NCI-H2227 treated with DMSO at 0.1 percent for 48 hours (cell line): ENCODE results near the gene CDH11.

ENCODE experiments used
- DNase-seq: peaks from one replicate; lab custom pipeline; 2025; lab: John Stamatoyannopoulos, UW

CDH11 gene

DNA sequence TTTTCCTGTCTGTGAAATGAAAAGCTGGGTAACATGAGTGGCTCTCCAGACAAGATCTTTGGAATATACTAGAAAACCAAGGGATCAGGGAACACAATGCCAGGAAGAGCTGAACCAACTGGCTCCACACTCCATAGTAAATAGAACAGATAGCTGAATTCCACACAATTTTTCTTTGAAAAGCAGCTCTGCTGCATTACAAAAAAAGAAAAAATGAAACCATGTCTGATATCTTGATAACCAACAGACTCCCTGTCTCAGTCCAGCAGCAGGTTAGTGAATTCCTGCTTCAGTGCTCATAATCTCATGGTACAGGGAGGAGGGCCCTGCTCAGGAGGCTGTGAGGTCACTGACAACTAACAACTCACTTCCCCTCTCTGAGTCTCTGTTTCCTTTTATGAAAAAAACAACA lies 97.1 kb downstream of the CDH11 start:
- DNase-seq = no peak

DNA sequence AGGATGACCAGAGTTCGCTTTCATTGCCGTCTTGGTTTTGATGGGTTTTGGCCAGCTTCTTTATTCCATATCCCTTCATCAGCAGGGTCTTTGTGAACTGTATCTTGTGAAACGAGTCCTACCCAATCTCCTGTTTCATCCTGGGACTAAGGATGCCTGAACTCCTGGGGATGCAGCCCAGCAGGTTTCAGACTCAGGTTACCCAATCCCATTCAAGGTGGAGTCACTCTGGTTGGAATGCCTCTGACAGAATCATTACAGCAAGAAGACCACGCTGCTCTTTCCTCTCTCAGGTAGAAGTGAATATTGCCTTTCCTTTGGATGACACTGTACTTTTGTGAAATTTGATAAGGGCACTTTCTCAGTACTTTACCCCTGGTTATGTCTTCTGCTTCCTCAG lies 98.1 kb downstream of the CDH11 start:
- DNase-seq = no peak

DNA sequence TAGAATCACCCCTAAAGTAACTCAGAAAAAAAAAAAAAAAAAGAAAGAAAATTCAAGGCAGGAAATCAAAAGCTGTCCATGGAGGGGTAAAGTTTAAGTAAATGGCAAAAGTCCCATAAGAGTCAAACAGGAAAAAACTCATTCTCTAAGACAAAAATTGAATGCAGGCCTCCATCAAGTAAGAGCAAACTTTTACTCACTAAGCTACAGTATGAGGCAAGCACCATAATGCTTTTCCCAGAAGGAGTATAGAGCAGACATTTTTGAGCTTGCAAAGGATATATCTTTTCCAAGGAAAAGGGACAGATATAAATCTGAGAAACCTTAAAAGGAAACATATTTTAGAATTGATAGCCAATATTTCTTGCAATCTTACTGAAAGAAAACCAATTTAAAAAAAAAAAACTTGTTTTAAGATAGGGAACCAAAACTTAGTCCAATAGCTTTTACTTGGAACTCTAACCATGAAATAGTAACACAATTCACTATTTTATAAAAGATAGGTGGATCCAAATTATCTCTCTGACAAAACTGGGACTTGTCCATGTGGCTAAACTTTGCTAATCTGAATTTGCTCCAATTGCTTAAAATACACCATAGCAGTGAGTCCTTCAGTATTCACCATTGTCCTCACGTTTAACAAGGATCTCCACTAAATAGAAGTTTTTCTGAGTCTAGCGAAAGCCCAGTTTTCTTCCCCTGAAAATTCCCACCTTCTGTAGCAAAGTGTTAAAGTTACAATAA lies 99.8 kb downstream of the CDH11 start:
- DNase-seq = no peak

DNA sequence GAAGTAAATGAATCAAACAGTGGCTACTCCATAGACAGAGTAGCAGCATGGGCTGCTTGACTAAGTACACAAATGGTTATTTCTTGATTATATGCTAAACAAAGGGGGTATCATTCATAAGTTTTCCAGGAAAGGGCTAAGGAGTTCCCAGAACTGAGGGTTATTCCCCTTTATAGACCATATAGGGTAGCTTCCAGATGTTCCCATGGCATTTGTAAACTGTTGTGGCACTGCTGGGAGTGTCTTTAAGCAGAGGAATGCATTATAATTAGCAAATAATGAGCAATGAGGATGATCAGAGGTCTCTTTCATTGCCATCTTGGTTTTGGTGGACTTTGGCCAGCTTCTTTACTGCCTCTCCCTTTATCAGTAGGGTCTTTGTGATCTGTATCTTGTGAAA lies 105.1 kb downstream of the CDH11 start:
- DNase-seq = no peak

DNA sequence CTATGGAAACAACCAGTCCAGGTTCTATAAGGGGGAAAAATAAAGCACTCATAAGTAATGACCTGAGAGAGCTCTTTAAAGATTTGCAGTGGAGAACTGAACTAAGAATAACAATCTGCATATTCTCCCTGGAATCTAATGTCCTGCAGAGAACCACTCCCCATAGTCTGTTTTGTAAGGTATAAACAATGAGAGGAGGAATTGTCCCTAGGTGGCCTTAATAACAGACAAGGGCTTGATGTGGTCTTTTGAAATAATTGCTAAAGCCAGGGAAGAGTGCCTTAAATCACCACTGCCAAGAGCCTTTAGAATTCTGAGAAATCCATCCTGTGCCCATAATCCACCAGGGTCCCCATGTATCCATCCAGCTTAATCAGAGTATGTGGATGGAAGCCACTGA lies 106.3 kb downstream of the CDH11 start:
- no peak for DNase-seq

DNA sequence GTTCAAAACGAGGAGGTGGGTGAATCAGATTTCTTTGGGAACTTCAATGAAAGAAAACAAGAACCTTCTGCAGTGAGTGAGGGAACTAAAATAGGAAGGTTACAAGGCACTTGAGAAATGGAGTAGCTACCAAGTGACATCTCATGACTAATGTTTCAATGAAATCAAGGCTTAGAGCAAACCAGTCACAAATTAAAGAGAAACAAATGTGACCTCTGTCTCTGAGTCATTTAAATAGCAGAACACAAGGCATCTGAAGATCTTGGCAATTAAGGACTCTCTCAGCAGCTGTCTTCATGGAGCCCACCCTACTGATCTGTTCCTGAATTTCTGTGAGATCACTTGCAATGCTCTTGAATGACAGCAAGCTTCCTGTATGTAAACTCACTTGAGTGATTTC lies 109.5 kb downstream of the CDH11 start:
- DNase-seq = no peak

DNA sequence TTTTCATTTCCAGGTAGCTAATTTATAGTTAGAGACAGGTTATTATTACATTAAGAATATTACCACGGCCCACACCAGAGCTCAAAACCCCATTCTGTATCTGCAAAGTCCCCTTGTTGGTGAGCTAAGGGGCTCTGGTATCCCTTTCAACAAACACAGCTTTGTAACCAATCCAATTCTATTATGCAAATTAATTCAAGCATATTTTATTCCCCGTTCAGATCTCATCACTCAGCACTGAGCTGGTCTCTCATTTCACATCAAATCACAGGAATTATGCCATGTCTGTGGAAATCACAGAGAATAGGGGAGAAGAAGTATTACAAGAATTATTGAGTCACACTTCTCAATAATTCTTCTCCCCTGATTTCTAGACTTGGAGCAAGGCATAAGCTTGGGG lies 111.7 kb downstream of the CDH11 start:
- DNase-seq = no peak

DNA sequence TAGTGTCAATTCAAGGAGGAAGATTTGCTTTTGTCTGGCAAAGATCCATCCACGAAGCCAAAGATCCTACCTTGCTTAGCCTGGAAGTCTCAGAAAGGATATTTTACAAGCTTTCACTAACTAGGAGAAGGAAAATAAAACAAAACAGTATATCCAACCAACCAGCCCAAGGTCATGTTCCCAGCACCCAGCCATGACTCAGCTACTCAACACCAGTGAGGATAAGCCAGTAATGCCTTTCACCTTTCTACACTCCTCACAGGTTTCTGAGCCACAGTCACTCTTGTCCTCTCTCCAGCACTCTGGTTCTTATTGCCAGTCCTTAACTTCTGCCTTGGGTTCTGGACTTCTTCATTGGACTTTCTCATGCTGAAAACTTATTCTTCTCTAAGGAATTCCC lies 116.2 kb downstream of the CDH11 start:
- DNase-seq = no peak

DNA sequence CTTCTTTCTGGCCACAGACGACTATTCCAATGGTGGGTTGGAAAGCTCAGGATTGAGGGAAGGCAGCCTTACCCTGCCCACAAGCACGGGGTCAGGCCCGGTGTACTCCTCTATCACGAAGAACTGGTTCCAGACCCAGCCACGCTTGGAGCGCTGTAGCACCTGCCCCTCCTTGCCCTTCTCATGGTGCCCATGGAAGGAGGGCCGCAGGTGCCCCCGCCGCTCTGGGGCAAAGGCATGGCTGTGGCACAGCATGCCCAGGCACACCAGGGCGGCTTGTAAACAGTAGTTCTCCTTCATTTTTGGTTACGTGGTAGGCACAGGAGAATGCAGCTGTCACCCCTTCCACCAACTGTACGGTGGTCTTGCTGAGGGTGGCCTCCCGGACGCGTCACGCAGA lies 117.3 kb downstream of the CDH11 start:
- no peak for DNase-seq

DNA sequence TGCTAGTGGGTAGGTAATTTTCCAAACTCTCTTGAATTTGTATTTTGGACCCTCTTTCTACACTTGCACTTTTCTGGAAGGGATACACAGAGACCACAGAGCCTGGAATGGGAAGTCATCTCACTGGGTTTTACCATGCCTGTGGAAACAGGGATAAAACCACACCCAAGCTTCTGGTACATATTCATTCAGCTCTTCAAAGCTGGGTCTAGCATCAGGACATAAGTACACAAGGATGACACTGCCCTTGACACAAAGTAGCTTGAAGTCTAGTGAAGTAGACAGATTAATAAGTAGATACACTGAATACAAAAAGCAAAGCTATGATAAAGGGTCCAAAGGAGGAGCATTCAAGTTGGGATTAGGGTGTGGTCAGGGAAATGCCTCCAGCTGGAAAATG lies 118.2 kb downstream of the CDH11 start:
- DNase-seq = no peak

DNA sequence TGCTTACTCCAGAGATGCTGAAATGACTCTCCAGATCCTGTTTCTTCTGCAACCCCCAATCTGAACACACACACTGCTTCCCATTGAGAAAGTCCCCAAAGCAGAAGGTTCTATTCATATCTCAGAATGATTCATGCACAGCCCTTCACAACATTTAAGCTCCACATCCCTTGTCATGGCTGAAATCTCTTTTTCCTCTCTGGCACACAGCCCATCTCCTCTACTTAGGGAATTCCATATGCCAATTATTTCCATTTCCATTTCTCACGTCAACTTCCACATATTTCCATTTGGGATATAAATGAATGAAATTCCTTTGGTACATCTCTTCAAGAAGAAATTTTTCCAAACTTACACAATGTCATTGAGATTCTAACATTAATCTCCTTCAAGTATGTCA lies 119.6 kb downstream of the CDH11 start:
- DNase-seq = no peak

DNA sequence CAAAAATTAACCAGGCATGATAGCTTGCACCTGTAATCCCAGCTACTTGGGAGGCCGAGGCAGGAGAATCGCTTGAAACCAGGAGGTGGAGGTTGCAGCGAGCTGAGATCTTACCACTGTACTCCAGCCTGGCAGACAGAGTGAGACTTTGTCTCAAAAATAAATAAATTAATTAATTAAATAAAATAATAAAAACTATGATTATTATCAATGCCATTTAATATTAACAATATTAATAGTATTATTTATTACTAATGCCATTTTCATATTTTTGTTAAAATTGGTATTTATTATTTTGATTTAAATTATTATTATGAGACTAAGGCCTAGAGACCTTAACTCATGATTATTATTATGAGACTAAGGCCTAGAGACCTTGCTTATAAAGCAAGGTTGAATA lies 121.2 kb downstream of the CDH11 start:
- DNase-seq = no peak

DNA sequence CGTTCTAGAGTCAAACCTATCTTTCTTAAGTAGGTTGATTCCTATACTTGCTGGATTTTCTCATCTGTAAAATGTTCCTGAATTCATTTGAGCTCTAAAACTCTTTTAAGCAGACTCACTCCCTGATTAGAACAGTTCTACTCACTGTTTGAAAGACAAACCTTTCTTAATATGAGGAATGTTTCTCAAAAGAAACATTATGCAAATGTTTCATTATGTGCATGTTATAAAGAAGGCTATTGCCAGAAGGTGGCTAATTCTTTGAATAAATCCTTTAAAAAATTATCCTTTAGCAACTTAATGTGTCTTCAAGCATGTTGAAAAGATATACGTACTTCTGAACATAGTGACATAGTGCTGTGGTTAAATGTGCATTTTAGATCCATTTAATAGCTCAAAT lies 124.1 kb downstream of the CDH11 start:
- no peak for DNase-seq

DNA sequence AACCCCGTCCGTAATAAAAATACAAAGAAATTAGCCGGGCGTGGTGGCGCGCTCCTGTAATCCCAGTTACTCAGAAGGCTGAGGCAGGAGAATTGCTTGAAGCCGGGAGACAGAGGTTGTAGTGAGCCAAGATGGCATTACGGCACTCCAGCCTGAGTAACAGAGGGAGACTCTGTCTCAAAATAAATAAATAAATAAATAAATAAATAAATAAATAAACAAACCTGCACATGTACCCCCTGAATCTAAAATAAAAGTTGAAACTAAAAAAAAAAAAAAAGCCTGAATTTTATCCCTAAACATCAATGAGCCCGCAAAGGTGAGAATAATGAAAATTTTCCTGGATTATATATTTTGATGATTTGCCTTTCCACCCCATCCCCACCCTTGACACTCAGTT lies 124.7 kb downstream of the CDH11 start:
- no peak for DNase-seq

DNA sequence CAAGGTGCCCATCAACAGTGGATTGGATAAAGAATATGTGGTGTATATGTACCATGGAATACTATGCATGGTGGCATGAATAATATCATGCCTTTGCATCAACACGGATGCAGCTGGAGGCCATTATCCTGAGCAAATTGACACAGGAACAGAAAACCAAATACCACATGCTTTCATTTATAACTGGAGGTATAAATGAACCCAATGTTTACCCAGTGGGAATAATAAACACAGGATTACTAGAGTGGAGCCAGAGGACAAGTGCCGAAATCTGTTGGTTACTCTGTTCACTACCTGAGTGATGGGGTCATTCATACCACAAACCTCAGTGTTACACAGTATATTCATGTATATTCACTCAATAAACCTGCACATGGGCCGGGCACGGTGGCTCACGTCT lies 125.2 kb downstream of the CDH11 start:
- no peak for DNase-seq

DNA sequence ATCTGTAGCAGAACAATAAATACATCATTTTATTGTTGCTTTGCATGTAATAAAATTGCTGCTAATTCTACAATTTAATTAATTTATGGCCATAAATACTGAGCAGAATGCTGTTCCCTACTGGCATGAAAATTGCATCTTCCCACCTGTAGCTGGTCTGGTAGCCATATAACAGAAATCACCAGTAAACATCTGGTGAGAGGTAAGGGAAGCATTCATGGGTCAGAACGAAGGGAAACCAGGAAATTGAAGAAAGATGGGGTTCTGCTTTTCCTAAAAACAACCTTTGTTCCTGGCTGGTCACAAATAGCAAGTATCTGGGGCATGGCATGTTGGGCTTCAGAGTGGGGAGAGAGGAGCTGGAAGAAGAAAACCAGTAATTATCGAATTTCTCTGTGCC lies 128.4 kb downstream of the CDH11 start:
- no peak for DNase-seq

DNA sequence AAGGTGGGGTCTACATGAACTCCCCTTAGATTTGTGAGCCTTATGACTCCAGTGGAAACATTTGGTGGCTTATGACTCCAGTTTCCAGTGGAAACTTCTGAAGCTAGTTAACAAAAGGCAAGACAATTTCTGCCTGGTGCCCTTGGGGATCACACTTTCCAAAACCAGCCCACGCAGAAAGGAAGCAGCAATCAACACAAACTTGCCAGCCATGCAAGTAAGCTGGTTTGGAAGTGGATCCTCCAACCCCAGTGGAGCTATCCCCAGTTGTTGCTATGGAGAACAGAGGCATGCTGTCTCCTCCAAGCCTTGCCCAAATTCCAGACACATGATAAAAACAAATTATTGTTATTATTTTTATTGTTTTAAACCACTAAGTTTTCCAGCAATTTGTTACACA lies 130.9 kb downstream of the CDH11 start:
- DNase-seq = no peak

DNA sequence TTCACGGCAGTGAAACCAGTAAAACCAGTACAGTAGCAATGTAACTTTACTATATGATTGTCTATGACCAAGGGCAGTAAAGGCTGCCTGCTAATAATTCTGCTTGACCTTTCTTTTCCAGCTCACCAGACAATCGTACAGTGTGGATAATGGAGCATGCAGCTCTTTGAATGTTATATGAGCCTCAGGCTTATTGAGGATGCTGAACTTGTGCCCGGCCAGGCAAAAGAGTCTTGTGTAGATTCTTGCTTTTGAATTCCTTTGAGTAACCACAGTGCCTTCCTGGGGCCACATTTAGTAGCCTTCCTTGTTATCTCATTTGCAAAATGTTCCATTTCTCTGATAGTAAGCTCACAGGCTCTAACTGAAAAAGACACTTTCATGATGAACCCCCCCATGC lies 131.8 kb downstream of the CDH11 start:
- no peak for DNase-seq

DNA sequence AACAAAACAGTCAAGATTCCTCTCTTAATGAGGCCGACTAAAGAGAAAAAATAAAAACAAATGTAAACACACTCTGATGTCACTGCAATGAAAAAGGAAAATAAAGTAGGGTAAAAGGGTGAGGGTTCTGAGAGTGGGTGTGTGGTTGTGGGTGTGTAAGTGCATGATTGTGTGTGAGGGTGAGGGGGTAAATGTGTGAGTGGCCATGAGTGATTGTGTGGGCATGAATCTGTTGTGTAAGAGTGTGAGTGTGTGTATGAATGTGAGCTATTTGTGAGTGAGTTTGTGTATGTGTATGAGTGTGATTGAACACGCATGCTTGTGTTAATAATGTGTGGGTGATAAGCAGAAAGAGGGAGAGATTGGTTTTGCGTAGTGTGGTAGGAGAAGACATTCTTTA lies 132.8 kb downstream of the CDH11 start:
- DNase-seq = no peak

DNA sequence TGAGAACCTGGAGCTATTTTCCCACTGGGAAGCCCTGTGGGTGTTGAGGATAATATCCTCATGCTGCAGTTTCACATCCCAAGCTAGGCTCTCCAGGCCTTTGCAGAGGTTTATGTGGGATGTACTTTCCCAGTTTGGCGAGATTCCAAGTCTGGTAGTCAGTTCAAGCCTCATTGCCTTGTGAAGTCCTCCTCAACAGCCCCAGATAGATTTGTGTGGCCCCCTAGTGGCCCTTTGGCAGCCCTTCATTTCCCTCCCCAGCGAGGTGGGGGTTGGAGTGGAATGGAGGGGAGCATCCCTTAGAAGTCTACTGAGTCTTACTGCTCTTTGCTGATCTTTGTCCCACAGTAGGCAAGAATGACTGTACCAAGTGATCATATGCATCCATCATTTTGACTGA lies 137.9 kb downstream of the CDH11 start:
- DNase-seq = no peak

DNA sequence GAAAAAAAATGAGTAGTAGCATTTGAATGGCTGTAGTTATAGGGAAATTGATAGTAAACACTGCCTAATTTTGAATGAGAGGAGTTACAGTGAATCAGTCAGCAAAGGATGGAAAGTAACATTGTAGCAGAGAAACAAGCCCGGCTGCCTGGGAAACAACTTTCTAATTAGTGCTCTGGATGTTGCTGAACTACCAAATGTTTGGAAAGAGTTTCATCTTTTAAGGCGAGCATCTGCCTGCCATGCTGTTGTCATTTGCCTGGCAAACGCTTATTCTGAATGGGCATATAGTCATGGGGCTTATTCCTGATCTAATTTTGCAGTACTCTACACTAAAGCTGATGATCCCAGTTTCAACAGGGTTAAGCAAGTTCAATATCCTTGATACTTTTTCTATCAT lies 138.6 kb downstream of the CDH11 start:
- DNase-seq = no peak

DNA sequence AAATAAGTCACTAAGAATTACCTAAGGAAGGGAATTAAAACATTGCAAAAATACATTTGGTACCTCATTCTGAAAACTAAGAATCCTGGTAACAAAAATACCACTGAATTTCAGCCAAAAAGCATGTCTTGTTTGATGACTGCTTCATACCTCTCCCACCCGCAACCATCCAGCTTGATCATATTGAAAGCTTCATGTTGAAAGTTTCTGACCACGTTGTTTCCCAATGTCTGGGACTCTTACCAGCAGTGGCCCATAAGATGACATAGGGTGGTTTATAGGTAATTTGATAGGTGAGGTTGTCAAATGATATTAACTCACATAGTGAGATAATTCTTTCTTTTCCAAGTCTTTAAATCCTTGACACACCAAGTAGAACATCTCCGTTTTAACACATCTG lies 139.3 kb downstream of the CDH11 start:
- no peak for DNase-seq

DNA sequence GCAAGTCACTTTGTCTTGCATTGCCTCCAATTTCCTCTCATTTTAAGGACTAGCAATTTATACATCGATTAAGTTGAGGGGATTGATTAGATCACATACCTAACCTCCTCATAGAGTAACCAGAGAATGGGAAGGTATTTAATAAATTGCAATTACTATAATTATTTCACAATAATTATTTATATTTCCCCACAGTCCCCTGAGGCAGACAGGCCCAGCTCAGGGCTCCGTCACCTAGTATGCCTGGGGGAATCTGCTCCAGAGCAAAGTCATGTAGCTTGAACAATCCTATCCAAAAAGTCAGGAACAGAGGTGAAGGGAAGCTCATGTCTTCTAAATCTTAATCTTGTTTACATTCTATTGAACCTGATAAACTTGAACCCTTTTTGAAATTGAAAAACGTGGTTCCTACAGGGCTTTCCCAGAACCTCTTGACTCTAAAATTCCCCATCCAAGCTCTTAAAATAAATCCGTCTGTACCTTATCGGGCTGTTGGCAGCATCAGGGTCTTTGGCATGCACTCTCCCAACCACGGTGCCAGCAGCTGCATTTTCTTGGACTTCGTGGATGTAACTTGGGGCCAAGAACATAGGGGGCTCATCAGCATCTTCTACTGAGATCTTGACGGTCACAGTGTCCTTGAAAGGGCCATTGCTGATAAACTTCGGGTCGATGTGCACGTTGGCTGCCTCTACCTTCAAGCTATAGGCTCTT lies 140.1 kb downstream of the CDH11 start:
- no peak for DNase-seq
